ENCODE results near the gene COMMD7.

DNA sequence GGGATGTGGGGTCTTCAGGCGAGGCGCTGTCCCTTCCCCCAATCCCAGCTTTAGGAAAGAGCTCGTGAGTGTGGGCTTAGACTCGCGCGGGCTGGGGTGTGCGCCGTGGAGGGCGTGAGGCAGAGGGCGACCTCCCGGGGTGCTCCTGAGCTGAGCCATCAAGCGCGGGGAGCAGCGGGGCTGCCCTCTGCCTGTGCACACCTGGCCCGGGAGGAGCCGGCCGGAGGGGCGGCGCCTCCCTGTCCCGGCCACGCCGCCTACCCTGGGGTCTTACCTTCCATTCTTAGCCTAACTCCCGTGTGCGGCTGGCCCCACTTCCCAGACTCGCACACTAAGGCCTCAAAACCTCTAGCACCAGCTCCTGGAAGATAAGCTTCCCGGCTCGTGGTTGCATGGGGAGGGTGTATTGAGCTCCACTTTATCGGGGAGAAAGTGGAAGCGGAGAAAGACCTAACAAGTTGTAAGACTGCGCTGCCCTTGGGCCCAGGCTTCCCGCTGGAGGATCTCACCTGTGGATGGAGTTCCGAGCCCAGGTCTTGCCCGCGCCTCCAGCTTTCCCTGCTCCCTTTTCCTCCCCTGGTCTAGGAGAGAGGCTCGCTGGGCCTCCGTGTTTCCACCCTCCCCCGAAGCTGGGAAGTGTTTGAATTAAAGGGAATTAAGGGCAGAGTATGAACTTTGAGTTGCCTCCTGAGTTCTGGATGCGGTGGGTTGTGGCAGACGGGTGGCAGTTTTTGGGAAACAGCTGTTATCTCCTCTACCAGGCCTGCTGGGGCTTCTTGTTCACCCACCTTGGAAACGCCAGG, 20.1 kb upstream of the COMMD7 start:
- TF ChIP-seq POLR2A (IDR thresholded peaks at IDR 0.05): peak in 2 of 3 donors; percentile 16 to 21
- TF ChIP-seq, protein P1, sequence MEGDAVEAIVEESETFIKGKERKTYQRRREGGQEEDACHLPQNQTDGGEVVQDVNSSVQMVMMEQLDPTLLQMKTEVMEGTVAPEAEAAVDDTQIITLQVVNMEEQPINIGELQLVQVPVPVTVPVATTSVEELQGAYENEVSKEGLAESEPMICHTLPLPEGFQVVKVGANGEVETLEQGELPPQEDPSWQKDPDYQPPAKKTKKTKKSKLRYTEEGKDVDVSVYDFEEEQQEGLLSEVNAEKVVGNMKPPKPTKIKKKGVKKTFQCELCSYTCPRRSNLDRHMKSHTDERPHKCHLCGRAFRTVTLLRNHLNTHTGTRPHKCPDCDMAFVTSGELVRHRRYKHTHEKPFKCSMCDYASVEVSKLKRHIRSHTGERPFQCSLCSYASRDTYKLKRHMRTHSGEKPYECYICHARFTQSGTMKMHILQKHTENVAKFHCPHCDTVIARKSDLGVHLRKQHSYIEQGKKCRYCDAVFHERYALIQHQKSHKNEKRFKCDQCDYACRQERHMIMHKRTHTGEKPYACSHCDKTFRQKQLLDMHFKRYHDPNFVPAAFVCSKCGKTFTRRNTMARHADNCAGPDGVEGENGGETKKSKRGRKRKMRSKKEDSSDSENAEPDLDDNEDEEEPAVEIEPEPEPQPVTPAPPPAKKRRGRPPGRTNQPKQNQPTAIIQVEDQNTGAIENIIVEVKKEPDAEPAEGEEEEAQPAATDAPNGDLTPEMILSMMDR (IDR thresholded peaks at IDR 0.05): no peak
